Upper lobe of right lung (tissue), 1 donor: ENCODE data around the gene MGAT2. TPM values are rescaled to one million over a fixed set of nuclear protein-coding genes. Genes with fewer than 3 reads are reported as not detected.
"Not testable (repeated sequence)": the region's sequence is repeated elsewhere in the genome, so short reads cannot be mapped to it uniquely, and the experiment has no call there.

Experiments
- ATAC-seq: fragments of 200-7000 bp; cut with Tn5 transposase; one replicate; pipeline ENCODE4 v1.9.1; 2020; ENCODE audit warnings: mild to moderate bottlenecking, moderate library complexity
- DNase-seq: peaks from one replicate; pipeline ENCODE4 v3.0.0-alpha.2; 2020
- H3K27ac ChIP-seq: fragments of 200-600 bp; one replicate; pipeline ENCODE4 v1.8.0; 2022
- H3K27me3 ChIP-seq: fragments of 200-600 bp; one replicate; pipeline ENCODE4 v1.8.0; 2022; ENCODE audit warnings: mild to moderate bottlenecking
- H3K36me3 ChIP-seq: fragments of 200-600 bp; one replicate; pipeline ENCODE4 v1.8.0; 2022
- H3K4me1 ChIP-seq: fragments of 200-600 bp; one replicate; pipeline ENCODE4 v1.8.0; 2022
- H3K4me3 ChIP-seq: fragments of 200-600 bp; one replicate; pipeline ENCODE4 v1.8.0; 2022; ENCODE audit warnings: mild to moderate bottlenecking
- H3K9me3 ChIP-seq: fragments of 200-600 bp; one replicate; pipeline ENCODE4 v1.8.0; 2022
- CTCF ChIP-seq: fragments of 200-600 bp; IDR thresholded peaks from one replicate; pipeline ENCODE4 v1.8.0; 2022; ENCODE audit warnings: antibody characterized with exemption
- intact Hi-C: fragments of 100-400 bp; cut with DNase I; formaldehyde crosslinking; loops from one replicate; pipeline ENCODE4 v1.11.0; 2022
- total RNA-seq: library from RNA; stranded (reverse); fragmentation: NEBNext Ultra II Directional; extraction: Animal tissue kit (Norgen Biotek cat#: 25700); gene quantifications from one replicate; pipeline ENCODE4 v1.2.1, GENCODE V29; 2021
- donor health status: DM: no; HTN: yes; CAD: no; lungs with severe emphysema.

Gene MGAT2
- total RNA-seq, 1 donor from 2014 or later = 27.1 TPM

GRCh38 chr14:49582113-49582977 lies 38.3 kb upstream of the MGAT2 start:
- no peak for TF ChIP-seq CTCF
- Histone ChIP-seq H3K36me3 (peaks cover 36% of the 10 kb centered on the region), H3K9me3 (no peaks in the 10 kb centered on the region), H3K27ac (no peak overlapping the region), H3K4me3 (no peak overlapping the region), H3K27me3 (no peaks in the 10 kb centered on the region), H3K4me1 (peaks cover 28% of the 10 kb centered on the region)
- DNase-seq (no peak), ATAC-seq (no peak)
- intact Hi-C loops = no loop called here

- Histone ChIP-seq H3K27me3 (no peaks in the 10 kb centered on the region), H3K9me3 (no peaks in the 10 kb centered on the region), H3K4me1 (peaks cover 28% of the 10 kb centered on the region), H3K4me3 (no peak overlapping the region), H3K36me3 (peaks cover 32% of the 10 kb centered on the region), H3K27ac (no peak overlapping the region)
- no peak for TF ChIP-seq CTCF
- intact Hi-C loops = no loop called here
- no peak for DNase-seq
- no peak for ATAC-seq
These were observed 37.0 kb upstream of the MGAT2 start for GRCh38 chr14:49583629-49584028.

GRCh38 chr14:49584058-49584457 lies 36.5 kb upstream of the MGAT2 start:
- Histone ChIP-seq H3K27me3 (no peaks in the 10 kb centered on the region), H3K4me3 (peak overlapping the region; percentile 9), H3K36me3 (peaks cover 32% of the 10 kb centered on the region), H3K4me1 (peaks cover 28% of the 10 kb centered on the region), H3K9me3 (no peaks in the 10 kb centered on the region), H3K27ac (no peak overlapping the region)
- intact Hi-C loops = no loop called here
- ATAC-seq (no peak), DNase-seq (no peak)
- no peak for TF ChIP-seq CTCF

GRCh38 chr14:49584981-49585640 lies 35.5 kb upstream of the MGAT2 start:
- H3K27me3 ChIP-seq, ATAC-seq, DNase-seq, intact Hi-C loops, H3K9me3 ChIP-seq: not testable (repeated sequence)
- Histone ChIP-seq H3K4me3 (peak overlapping the region; percentile 99), H3K36me3 (peaks cover 32% of the 10 kb centered on the region), H3K4me1 (peaks cover 28% of the 10 kb centered on the region), H3K27ac (peak overlapping the region; percentile 98)

GRCh38 chr14:49585803-49586672 lies 34.6 kb upstream of the MGAT2 start, which contains the start of gene RPS29:
Gene RPS29 (minus strand): TSS chr14:49586380. CDS start chr14:49586346, 34 bp downstream.
- ATAC-seq = peak; percentile 97
- no peak for TF ChIP-seq CTCF
- H3K4me1 ChIP-seq = peaks cover 28% of the 10 kb centered on the region
- no peaks in the 10 kb centered on the region for H3K9me3 ChIP-seq
- intact Hi-C loops = no loop called here
- H3K27me3 ChIP-seq = no peaks in the 10 kb centered on the region
- peak; percentile 97 for DNase-seq
- H3K36me3 ChIP-seq = peaks cover 32% of the 10 kb centered on the region
- peak within 1 kb of the TSS; percentile 98 for H3K27ac ChIP-seq
- peak within 1 kb of the TSS; percentile 99 for H3K4me3 ChIP-seq
